CD4-positive, alpha-beta T cell treated with Interleukin-10 for 1 hour (primary cell): Measurements from ENCODE around the gene GNAT1.
A peak's percentile ranks its signal among the peaks of the same experiment; 100 is the strongest.
"Not testable (repeated sequence)": the region's sequence is repeated elsewhere in the genome, so short reads cannot be mapped to it uniquely, and the experiment has no call there.

Experiments used
- DNase-seq: peaks from one replicate; pipeline ENCODE4 v3.0.0-alpha.2; 2020

Gene GNAT1

GRCh38 chr3:50243543-50243895 is 52.1 kb downstream of the GNAT1 start:
- DNase-seq, result no peak

DNA sequence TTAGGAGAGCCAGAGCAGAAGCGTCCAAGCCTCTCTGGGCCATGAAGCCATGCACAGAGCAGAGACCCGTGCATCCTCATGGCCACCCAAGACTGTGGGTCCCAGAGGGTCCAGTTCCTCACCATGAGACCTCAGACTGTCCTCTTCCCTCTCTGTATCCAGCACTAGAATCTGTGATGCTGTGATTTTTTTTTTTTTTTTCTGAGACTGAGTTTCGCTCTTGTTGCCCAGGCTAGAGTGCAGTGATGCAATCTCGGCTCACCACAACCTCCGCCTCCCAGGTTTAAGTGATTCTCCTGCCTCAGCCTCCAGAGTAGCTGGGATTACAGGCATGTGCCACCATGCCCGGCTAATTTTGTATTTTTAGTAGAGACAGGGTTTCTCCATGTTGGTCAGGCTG is 53.4 kb downstream of the GNAT1 start:
- not testable (repeated sequence) for DNase-seq

- DNase-seq, result no peak
Measured at GRCh38 chr3:50245251-50245745, 53.9 kb downstream of the GNAT1 start.

GRCh38 chr3:50245831-50246516 is 54.6 kb downstream of the GNAT1 start:
- peak; percentile 93 for DNase-seq

DNA sequence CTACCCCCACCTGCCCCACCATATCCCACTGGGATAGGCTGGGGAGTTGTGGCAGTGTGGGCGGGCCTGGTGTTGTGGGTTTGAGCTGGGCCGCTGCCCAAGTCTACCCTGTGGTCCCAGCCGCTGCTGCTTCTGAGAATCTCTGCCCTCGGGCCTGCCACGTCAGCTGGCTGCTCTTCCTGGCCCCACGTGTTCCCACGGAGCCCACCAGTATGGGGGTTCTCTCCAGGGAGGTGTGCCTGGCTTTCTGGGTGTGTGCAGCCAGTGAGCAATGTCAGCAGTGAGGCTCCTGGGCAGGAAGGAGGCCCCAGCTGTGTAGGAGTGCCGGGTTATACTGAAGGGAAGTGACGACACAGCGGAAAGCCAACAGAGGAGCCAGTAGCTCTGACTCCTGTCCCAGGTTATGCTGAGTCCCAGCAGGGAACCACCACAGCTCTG is 55.1 kb downstream of the GNAT1 start:
- peak; percentile 86 for DNase-seq
